Left lung (tissue), 10 donors: ENCODE data around the gene RAMP3. TPM values are rescaled to one million over a fixed set of nuclear protein-coding genes. Genes with fewer than 3 reads are reported as not detected.
A peak's percentile ranks its signal among the peaks of the same experiment; 100 is the strongest.

Source experiments
- ATAC-seq: fragments of 200-7000 bp; cut with Tn5 transposase; one replicate; pipeline ENCODE4 v1.9.1; 2020; ENCODE audit warnings: moderate library complexity
- DNase-seq, 4 donors: peaks; one replicate each; pipeline ENCODE4 v3.0.0-alpha.2; 2013 to 2020
- H3K27ac ChIP-seq, 2 donors: fragments of 200-600 bp; sonication (generic) in 1 of 2; one replicate each; pipeline versions ENCODE4 v1.5.0 to v1.8.0; 2020 to 2021
- H3K27me3 ChIP-seq, 2 donors: fragments of 200-600 bp; sonication (generic) in 1 of 2; one replicate each; pipeline versions ENCODE4 v1.5.0 to v1.8.0; 2020 to 2021
- H3K36me3 ChIP-seq, 2 donors: fragments of 200-600 bp; sonication (generic) in 1 of 2; one replicate each; pipeline versions ENCODE4 v1.5.0 to v1.8.0; 2020 to 2021
- H3K4me1 ChIP-seq, 2 donors: fragments of 200-600 bp; one replicate each; pipeline ENCODE4 v1.8.0; 2021
- H3K4me3 ChIP-seq, 2 donors: fragments of 200-600 bp; sonication (generic) in 1 of 2; one replicate each; pipeline versions ENCODE4 v1.5.0 to v1.8.0; 2020 to 2021; ENCODE audit warnings: mild to moderate bottlenecking in 1 of 2
- H3K9me3 ChIP-seq, 2 donors: fragments of 200-600 bp; sonication (generic) in 1 of 2; one replicate each; pipeline versions ENCODE4 v1.5.0 to v1.8.0; 2020 to 2021
- intact Hi-C, 2 donors: fragments of 100-400 bp; cut with DNase I; formaldehyde crosslinking; loops; one replicate each; pipeline versions ENCODE4 v1.11.2 to v1.14.2; 2022
- polyA plus RNA-seq, 6 donors: library from polyadenylated mRNA; unstranded; fragments of 120-200 nt; gene quantifications; one replicate each; pipeline ENCODE4 v1.2.1, GENCODE V29; 2013; ENCODE audit not compliant: insufficient read length in 6 of 6
- total RNA-seq, 2 donors: library from RNA; stranded (reverse); fragmentation: NEBNext Ultra II Directional; extraction: Animal tissue kit (Norgen Biotek cat#: 25700); gene quantifications; one replicate each; pipeline ENCODE4 v1.2.1, GENCODE V29; 2021
- TF ChIP-seq, protein P1 (sequence below), 2 donors: fragments of 200-600 bp; sonication (generic) in 1 of 2; IDR thresholded peaks; one replicate each; pipeline versions ENCODE4 v1.5.0 to v1.8.0; 2021; ENCODE audit warnings: antibody characterized with exemption in 2 of 2
- donor health status: DM: no; HTN: yes; CAD: no.
- donor health status: DM: no; HTN: no; CAD: no.

Gene RAMP3
- total and polyA plus RNA-seq, 8 donors = 12.5 to 89.9 (median 23.2) TPM

DNA sequence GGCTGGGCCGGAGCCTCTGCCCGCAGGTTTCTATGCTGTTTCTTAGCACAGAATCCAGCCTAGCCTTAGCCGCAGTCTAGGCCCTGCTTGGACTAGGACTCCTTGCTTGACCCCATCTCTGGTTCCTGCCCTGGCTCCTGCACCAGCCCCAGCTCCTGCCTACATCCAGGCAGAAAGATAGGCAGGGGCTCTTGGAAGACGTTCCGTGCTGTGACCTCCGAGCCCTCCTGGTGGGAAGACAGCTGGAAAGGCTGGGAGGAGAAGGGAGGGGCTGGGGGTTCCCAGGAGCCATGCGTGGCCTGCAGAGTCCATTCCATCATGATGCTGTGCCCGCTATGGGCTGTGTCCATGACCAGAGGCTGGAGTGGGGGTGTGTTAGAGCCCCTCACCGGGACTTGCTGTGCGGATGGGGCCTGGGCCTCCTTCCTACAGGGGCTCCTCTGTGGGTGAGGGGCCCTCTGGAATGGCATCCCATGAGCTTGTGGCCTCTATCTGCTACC, 26.2 kb downstream of the RAMP3 start:
- H3K4me1 ChIP-seq = no peaks in the 10 kb centered on the region
- H3K27ac ChIP-seq = peak overlapping the region in 1 of 2 donors; percentile 5
- no peaks in the 10 kb centered on the region for H3K27me3 ChIP-seq
- no peaks in the 10 kb centered on the region for H3K9me3 ChIP-seq
- intact Hi-C loops = no loop called here
- TF ChIP-seq, protein P1, sequence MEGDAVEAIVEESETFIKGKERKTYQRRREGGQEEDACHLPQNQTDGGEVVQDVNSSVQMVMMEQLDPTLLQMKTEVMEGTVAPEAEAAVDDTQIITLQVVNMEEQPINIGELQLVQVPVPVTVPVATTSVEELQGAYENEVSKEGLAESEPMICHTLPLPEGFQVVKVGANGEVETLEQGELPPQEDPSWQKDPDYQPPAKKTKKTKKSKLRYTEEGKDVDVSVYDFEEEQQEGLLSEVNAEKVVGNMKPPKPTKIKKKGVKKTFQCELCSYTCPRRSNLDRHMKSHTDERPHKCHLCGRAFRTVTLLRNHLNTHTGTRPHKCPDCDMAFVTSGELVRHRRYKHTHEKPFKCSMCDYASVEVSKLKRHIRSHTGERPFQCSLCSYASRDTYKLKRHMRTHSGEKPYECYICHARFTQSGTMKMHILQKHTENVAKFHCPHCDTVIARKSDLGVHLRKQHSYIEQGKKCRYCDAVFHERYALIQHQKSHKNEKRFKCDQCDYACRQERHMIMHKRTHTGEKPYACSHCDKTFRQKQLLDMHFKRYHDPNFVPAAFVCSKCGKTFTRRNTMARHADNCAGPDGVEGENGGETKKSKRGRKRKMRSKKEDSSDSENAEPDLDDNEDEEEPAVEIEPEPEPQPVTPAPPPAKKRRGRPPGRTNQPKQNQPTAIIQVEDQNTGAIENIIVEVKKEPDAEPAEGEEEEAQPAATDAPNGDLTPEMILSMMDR (IDR thresholded peaks at IDR 0.05) = no peak
- peaks cover 0 to 11% of the 10 kb centered on the region in 2 donors for H3K36me3 ChIP-seq
- DNase-seq = peak in 1 of 4 donors; percentile 23
- ATAC-seq = no peak
- no peak overlapping the region for H3K4me3 ChIP-seq

DNA sequence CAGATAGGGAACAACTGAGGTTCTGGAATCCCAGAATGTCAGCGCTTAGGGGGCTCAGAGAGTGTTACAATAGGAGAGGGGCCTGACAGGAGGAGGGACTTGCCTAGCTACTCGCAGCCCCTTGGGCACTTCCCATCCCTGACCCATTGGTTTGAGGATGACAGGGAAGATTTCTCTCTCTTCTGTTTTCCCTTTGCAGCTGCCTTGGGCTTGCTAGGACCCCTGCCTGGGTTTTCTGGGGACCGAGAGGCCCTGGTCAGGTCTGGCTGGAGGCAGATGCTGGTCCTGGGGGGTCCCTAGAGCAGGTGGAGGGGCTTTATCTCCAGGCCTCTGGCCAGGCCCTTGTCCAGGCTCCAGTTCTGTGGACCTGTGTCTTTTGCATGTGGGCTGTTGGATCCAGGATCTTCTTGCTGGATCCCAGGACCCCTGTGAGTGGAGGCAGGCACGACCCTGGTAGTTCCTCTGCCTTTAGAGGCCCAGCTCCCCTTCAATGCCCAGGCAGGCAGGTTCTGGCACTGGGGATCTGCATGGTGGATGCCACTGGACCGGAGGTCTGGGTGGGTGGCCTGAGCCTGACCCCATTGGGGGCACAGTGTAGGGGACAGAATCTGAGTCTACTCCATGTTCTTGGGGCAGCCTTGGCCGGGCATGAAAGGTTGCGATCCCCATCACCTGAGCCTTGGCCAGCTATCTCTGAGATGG, 26.9 kb downstream of the RAMP3 start:
- peaks cover 0 to 2% of the 10 kb centered on the region in 2 donors for H3K4me1 ChIP-seq
- no peaks in the 10 kb centered on the region for H3K27me3 ChIP-seq
- TF ChIP-seq, protein P1 (IDR thresholded peaks at IDR 0.05) = no peak
- peak overlapping the region in 1 of 2 donors; percentile 5 for H3K27ac ChIP-seq
- DNase-seq (no peak), ATAC-seq (no peak)
- peaks cover 0 to 11% of the 10 kb centered on the region in 2 donors for H3K36me3 ChIP-seq
- no peaks in the 10 kb centered on the region for H3K9me3 ChIP-seq
- intact Hi-C loops = no loop called here
- H3K4me3 ChIP-seq = no peak overlapping the region

DNA sequence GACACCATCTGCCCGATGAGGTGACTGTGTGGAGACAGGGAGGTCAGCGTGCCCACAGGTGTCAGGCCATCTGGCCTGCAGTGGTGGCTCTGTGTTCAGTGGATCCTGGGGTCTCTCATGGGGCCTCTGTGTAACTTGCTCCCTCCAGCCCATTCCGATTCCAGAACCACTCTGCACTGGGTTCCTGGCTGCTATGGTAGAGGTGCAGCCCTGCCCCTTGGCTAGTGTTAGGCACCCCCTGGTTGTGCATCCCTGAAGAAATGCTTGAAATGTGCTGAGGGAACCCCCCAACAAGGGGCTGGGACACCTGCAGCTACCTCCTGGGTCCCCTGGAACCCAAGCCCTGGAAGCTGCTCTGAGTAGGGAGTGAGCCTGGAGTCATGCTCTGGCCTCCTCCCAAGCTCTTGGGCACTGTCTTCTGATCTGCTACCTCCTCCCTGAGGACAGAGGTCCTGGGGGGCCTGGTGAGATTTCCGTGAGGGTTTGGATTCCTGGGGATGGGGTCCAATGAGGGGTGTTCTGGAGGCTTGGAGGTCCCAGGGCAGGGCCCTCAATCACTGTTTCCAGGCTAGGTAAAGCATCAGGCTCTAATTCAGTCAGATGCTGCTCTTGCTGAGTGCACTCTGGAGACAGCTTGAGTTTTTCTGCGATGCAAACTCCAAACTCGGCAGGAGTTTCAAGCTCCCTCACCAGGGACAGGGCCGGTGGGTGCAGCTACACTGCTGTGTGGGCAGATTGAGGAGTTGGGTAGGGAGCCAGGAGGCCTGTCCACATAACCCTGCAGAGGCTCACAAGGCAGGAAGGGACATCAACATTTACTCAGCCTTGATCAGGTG, 27.7 kb downstream of the RAMP3 start:
- Histone ChIP-seq H3K36me3 (peaks cover 0 to 11% of the 10 kb centered on the region in 2 donors), H3K4me3 (no peak overlapping the region), H3K4me1 (peaks cover 0 to 6% of the 10 kb centered on the region in 2 donors), H3K27ac (no peak overlapping the region), H3K27me3 (no peaks in the 10 kb centered on the region), H3K9me3 (no peaks in the 10 kb centered on the region)
- ATAC-seq (no peak), DNase-seq (peak in 1 of 4 donors; percentile 5)
- TF ChIP-seq, protein P1 (IDR thresholded peaks at IDR 0.05) = no peak
- intact Hi-C loops = no loop called here

DNA sequence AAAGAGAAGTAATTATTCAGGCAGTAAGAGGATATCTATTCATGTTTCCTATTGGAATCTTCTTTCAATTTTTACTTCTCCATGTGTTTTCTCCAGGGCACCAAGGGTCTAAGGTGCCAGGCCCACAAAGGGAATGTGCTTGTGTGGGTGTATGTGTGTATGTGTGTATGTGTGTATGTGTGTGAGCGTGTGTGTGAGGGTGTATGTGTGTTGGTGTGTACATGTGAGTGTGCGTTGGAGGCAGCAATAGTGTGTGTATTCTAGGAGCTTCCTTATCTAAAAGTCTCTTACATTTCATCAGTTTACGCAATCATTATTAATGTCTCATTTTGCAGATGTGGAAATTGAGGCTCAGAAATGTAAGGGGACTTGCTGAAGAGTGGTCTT, 28.3 kb downstream of the RAMP3 start:
- no peak for ATAC-seq
- Histone ChIP-seq H3K9me3 (no peaks in the 10 kb centered on the region), H3K4me1 (peaks cover 0 to 6% of the 10 kb centered on the region in 2 donors), H3K36me3 (peaks cover 0 to 11% of the 10 kb centered on the region in 2 donors), H3K4me3 (no peak overlapping the region), H3K27me3 (no peaks in the 10 kb centered on the region), H3K27ac (no peak overlapping the region)
- TF ChIP-seq, protein P1 (IDR thresholded peaks at IDR 0.05) = no peak
- no peak for DNase-seq
- intact Hi-C loops = no loop called here

DNA sequence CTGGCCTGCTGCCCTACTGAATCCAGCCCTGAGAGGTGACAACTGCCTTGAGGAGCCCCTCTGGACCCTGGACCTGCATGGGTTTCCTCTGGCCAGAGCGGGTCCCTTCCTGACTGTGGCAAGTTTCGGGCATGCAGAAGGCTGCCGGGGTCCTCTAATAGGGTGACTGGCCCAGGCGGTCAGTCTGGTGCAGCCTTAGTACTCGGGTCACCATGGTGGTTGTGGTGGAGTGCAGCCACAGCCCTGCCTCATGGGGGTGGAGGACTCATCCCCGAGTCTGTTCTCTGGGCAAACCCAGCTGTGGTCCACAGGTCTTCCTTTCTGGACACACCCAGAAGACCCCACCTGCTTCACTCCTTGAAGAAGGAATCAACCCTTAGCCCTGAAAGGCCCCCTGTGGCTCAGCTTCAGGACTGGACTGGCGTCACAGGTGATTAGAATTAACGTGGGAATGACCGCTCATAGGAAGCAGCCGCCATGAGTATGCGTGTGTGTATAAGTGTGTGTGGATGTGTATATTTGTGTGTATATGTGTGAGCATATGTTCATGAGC, 28.7 kb downstream of the RAMP3 start:
- Histone ChIP-seq H3K27ac (no peak overlapping the region), H3K9me3 (no peaks in the 10 kb centered on the region), H3K36me3 (peaks cover 0 to 11% of the 10 kb centered on the region in 2 donors), H3K4me3 (no peak overlapping the region), H3K4me1 (peaks cover 0 to 11% of the 10 kb centered on the region in 2 donors), H3K27me3 (no peaks in the 10 kb centered on the region)
- ATAC-seq (no peak), DNase-seq (no peak)
- intact Hi-C loops = no loop called here
- TF ChIP-seq, protein P1 (IDR thresholded peaks at IDR 0.05) = no peak
